Activated CD4-positive, alpha-beta T cell treated with anti-CD3 and anti-CD28 coated beads, Interleukin-2, amount 50 U/mL, for 4 hours (primary cell): ENCODE data around the gene SYNPO2.
"Not testable (repeated sequence)": the region's sequence is repeated elsewhere in the genome, so short reads cannot be mapped to it uniquely, and the experiment has no call there.

Experiments used
- DNase-seq, 2 experiments: peaks; one replicate each; pipeline ENCODE4 v3.0.0-alpha.2; 2020

Gene SYNPO2

DNA sequence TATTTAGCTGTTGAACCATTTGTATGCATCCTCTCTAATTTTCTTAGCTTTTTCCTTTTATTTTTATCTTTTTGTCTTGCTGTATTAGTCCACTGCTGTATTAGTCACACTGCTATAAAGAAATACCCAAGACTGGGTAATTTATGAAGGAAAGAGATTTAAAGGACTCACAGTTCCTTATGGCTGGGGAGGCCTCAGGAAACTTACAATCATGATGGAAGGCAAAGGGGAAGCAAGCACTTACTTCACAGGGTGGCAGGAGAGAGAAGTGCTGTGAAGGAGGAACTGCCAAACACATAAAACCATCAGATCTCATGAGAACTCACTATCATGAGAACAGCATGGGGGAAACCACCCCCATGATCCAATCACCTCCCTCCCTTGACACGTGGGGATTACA is 114.3 kb downstream of the SYNPO2 start:
- not testable (repeated sequence) for DNase-seq

DNA sequence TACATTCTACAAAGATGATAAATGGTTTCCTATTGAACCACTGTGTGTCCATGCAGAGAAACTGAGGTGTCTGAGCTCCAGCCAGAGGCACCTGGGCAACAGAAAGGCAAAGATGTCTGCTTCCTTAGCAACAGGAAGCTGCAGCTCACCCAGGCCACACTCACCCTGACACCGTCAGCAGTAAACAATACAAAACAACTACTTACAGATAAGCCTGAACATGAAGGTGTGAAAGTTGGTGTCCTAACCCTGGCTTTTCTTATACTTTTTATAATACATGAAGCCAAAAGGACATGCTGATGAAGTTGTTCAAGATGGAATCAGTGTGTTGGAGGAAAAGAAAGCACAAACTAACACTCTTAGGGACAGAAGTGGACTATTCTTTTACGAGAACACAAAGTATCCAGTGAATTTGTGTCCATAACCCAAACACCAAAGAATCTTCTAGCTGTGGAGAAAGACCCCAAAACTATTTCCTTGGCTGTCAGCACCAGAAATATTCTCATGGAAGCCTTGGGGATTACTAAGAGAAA is 117.3 kb downstream of the SYNPO2 start:
- no peak for DNase-seq

DNA sequence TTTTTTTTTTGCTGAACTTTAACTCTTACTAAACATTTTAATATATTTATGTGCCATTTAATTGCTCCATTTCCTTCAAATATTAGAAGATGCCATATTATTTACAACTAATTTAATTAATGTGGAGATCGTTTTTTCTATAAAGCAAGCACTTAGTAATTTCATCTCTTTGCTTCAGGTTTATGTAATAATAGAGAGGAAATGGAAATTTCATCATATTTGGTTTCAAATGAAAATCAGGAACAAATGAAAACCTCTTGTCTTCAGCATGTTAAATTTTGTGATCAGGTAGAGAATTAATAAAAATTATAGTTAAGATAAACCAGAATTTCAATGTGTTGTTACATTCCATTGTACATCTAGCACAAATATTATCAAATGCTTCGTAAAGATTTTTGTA is 120.1 kb downstream of the SYNPO2 start:
- no peak for DNase-seq

DNA sequence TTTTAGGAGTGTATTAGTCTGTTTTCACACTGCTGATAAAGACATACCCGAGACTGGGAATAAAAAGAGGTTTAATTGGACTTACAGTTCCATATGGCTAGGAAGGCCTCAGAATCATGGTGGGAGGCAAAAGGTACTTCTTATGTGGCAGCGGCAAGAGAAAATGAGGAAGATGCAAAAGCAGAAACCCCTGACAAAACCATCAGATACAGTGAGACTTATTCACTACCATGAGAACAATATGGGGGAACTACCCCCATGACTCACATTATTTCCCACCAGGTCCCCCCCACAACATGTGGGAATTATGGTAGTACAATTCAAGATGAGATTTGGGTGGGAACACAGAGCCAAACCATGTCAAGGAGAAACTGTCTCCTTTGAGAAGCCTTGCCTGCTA is 121.6 kb downstream of the SYNPO2 start:
- not testable (repeated sequence) for DNase-seq

DNA sequence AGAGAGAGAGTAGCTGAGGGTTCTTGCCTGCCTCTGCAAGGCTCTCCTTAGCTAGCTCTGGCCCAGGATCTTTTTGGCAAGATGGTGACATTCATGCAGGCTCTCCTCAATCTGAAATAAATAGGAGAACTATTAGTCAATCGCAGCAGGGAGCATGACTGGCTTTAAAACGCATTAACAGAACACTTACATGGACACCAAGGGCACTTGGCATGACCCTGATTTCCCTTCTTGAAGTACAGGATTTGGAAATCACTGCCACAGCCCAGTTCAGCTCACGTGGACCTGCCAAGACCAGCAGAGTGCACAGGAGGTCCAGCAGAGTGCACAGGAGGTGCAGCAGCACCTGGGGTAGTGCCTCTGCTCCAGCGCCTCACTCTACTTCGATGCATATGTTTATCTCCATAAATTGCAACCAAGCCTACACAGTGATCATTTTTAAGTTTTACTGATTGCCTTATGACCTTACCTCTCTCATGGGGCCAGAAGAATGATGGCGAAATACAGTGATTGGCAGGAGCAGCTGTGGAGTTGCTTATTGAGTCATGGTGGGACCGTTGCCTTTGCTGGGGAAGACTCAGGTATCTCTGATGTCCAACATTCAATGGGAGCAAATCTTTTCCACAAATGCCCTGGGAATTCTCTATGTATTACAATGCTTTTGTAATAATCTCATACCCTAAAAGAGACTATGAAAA is 122.4 kb downstream of the SYNPO2 start:
- no peak for DNase-seq

DNA sequence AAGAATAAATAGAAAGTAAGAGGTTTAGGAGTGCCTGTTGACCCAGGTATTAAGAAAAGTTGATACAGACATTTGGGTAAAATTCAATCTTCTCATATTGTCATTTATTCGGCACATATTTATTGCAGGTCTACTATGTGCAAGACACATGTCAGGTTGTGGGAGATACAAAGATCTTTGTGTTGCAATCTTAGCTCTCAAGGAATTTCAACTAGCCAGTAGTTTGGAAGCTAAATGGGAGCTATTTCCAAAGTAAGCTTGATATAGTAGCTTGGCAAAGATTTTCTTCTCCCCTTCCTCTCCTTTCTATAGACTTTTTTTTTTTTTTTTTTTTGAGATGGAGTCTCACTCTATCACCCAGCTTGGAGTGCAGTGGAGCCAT is 122.9 kb downstream of the SYNPO2 start:
- no peak for DNase-seq

DNA sequence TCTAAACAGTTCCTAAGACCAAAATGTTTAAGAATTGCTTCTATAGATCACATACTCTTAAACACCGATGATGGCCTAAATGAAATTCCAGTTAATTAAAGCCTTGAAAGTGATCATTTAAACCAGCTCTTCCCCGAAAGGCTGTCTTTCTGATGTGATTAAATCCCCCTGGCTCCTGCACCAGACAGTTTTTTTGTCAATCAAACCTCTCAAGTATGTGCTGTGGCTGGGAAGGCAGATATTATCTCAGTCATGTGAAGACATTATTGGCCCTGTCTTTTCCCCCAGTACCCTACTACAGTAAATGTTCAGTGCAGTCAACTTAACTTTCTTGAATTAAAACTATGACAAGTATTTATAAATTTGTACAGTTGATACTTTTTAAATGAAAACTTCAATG is 126.0 kb downstream of the SYNPO2 start:
- no peak for DNase-seq

DNA sequence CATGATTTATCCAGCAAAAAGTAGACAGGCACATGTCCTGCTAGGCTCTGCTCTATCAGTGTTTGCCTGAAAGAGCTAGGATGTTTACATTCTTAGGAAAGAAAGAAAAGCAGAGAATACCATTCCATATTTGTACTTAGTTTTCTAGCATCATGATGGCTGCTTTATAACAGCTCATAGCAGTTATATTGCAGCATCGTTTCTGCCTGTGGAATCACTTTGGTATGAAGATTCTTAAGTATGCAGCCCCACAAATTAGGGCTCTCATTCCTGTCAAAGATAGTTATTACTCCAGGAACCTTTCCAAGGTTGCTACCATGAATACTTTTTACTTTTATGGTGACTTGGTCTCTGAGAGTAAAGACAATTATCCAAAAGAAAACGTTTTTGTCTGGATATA is 128.0 kb downstream of the SYNPO2 start:
- DNase-seq: no peak

DNA sequence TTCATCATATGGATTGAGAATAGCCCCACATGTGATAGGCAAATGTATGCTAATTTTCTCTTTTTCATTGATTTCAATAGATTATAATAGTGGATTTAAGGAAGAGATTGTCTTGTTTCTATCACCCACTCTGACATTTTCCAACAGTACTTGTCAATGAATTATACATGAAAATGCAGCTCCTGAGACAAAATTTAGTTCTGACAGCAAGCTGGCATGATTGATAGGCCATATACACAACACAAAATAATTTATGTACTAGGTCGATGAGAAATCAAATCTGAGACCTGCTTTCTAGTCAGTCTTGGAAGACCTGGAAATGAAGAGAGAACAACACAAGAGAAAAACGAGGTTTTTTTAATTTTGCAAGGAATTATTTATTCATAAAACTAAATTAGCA is 129.0 kb downstream of the SYNPO2 start:
- no peak for DNase-seq

DNA sequence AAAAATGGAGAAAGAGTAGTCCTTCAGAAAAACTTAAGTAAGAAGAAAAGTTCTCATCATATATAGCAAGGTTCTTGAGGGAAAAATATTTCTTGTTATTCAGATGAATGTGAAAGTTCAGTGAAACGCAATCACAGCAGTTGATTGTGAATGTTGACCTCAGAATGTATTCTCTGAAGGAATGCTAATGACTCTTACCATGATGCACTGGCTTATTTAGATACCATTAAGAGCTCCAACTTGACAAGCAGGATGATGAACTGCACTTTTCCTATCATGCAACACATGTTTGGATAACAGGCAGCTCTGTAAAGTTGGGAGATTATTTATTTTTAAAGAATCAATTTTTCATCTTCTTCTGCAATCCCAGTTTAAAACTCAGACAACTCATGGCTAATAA is 131.5 kb downstream of the SYNPO2 start:
- no peak for DNase-seq

DNA sequence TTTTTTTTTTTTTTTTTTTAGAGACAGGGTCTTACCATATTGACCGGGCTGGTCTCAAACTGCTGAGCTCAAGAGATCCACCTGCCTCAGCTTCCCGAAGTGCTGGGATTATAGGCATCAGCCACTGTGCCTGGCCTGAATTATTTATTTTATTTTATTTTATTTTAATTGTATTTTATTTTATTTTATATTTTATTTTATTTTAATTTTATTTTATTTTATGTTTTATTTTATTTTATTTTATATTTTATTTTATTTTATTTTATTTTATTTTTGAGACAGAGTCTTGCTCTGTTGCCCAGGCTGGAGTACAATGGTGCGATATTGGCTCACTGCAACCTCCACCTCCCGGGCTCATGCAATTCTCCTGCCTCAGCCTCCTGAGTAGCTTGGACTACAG is 133.9 kb downstream of the SYNPO2 start:
- DNase-seq: not testable (repeated sequence)

DNA sequence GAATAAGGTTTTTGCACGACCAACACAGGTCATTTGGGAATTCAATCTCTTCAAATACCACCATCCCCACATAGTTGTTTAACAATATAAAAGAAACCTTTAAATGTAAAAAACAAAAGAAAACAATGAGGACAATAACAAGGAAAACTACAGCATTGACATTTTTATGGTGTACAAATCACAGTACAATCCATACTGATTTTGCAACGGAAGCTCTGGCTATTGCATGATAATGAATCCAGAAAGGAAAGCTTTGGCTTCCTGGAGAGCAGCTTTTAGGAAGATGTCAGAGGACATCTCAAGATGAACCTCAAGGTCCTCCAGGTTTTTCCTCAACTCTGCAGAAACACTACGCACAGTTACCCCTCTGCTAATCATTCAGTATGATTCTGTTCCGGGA is 135.4 kb downstream of the SYNPO2 start:
- DNase-seq: no peak

DNA sequence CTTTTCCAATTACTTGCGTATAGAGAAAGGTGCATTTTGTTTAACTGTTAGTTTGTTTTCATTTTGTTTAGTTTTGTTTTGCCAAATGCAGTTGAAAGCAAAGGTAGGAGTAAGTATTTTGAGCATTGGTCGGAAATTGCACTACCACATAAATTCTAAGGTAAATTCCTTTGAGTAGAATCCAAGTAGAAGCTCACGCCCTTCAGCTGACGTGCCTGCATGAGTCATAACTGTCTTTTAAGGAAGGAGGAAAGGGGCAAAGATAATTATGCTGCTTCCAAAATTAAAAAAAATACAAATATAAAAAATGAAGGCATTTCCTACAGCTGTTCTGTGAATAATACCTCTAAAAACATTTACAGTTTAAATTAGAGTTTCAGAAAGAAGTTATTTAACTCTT is 136.8 kb downstream of the SYNPO2 start:
- DNase-seq: no peak

DNA sequence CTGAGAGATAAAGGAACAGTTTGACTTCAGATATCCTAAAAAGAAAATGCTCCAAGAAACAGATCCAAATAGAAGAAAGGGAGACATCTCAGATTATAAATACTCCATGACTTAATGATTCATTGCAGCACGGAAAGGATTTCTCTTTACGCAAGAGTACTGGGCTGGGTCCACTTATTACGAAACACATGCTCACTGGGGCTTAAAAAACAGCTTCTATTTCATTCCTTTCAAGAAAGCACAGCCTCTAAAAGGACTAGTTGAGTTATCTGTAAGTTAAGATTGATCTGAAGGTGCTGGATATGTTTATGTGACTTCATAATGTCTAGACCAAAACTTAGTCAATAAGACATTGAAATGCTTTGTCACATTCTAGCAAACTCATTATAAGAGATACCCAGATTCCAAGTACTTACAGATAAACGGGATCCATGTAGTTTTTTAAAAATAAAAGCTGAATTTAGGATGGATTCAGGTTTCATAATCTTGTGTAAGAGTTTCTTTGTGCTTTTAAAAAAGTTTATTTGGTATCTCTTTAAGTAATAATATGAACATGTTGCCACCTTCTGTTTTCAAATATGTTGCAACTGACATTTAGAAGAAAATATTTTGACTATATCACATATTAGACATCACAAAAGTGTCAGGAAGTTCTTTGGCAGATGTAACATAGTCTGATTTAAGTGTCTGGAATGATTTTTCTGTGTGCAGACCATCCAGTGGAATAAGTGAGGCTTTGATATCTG is 137.4 kb downstream of the SYNPO2 start:
- no peak for DNase-seq

DNA sequence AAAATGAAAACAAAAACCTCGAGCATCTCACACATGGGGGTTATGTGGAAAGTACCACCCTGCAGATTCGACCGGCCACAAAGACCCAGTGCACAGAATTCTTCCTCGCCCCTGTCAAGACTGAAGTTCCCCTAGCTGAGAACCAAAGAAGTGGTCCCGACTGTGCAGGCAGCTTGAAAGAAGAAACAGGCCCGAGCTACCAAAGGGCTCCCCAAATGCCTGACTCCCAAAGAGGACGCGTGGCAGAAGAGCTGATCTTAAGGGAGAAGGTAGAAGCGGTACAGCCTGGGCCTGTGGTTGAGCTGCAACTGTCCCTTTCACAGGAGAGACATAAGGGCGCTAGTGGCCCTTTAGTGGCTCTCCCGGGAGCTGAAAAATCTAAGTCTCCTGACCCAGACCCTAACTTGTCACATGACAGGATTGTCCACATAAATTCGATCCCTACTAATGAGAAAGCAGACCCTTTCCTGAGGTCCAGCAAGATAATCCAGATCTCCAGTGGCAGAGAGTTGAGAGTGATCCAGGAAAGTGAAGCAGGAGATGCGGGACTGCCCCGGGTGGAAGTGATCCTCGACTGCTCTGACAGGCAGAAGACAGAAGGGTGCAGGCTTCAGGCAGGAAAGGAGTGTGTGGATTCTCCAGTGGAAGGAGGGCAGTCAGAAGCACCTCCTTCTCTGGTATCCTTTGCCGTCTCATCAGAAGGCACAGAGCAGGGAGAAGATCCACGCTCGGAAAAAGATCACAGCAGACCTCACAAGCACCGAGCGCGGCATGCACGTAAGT is 138.2 kb downstream of the SYNPO2 start:
- no peak for DNase-seq

DNA sequence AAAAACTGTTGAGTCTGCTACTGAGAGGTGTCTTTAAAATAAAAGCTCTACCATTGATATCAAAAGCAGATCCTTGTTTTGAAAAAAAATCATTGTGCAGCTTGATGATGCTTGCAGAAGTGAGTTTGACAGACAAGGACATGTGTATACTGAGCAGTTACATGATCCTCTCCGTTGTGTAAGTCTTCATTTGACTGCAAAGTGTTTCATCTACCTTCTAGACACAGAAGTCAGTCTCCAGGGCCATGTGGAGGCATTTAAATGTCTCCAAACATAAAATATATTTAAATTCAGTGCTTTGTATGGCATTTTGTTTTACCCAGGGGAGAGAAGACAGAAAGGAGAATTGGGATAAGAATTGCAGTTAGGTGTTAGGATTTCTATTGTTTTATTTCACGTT is 139.2 kb downstream of the SYNPO2 start:
- no peak for DNase-seq

DNA sequence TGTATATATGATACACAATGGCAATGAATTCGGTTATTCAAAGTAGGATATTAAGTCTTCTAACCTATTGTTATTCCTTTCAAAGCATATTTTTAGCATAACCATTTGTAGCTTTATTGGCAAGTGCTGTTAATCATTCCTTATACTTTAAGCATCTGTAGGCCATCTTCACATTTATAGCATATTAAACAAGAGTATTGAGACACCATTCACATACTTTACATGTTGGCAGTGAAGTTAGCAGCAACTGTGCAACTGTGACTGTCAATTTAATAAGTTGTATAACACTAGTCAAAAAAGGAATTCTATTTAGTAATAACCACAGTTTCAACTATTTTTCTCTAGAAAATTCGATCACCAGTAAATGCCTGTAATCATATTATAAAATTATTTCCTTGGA is 139.6 kb downstream of the SYNPO2 start:
- no peak for DNase-seq

DNA sequence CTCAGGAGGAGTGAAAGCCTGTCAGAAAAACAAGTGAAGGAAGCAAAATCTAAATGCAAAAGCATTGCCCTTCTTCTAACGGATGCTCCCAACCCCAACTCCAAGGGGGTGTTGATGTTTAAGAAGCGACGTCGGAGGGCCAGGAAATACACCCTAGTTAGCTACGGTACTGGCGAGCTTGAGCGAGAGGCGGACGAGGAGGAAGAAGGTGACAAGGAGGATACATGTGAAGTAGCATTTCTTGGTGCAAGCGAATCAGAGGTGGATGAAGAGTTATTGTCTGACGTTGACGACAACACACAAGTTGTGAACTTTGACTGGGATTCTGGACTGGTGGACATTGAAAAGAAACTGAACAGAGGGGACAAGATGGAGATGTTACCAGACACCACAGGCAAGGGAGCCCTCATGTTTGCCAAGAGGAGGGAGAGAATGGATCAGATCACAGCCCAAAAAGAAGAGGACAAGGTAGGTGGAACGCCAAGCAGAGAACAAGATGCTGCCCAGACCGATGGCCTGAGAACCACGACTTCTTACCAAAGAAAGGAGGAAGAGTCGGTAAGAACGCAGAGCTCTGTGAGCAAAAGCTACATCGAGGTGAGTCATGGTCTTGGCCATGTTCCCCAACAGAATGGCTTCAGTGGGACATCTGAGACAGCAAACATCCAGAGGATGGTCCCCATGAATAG is 141.3 kb downstream of the SYNPO2 start:
- no peak for DNase-seq

DNA sequence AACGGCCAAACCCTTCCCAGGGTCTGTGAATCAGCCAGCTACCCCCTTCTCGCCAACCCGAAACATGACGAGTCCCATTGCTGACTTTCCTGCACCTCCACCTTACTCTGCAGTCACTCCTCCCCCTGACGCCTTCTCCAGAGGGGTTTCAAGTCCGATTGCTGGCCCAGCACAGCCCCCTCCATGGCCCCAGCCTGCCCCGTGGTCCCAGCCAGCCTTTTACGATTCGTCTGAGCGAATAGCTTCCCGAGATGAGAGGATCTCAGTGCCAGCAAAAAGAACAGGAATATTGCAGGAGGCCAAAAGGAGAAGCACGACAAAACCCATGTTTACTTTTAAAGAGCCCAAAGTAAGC is 141.9 kb downstream of the SYNPO2 start:
- no peak for DNase-seq

DNA sequence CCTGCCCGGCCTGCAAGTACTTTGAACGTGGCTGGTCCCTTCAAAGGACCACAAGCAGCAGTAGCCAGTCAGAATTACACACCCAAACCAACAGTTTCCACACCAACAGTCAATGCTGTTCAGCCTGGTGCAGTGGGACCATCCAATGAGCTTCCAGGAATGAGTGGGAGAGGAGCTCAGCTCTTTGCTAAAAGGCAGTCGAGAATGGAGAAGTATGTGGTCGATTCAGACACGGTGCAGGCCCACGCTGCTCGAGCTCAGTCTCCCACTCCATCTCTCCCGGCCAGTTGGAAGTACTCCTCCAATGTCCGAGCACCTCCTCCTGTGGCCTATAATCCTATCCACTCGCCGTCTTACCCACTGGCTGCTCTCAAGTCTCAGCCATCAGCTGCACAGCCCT is 142.6 kb downstream of the SYNPO2 start:
- no peak for DNase-seq

DNA sequence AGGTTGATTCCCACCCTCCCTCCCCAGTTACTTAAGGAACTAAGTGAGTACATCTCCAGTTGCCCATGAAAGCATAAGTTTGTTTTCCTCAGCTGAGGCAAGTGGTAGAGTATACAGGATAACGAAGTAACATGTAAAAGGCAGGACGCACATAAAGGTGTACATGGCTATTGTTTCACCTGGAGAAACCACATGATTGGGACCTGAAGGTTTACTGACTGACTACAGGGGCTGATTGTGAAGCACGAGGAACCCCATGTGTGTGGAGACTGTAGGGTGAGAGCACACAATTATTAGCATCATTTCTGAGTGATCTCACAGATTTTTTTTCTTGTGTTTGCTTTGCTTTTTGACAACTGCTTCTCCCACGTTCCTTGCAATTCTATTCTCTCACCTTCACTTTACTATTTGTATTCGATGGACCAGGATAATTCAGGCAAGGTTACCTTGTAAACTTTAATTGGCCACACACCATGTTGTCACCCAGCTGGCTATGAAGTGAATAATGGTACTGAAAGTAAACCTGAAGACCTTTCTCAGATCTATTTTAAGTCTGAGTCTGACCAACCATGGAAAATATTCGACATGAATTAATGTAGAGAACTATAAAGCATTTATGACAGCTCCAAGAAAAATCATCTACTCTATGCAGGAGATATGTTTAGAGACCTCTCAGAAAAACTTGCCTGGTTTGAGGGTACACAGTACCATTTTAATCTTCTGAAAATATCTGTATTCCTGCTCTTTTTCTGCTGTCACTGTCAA is 144.4 kb downstream of the SYNPO2 start:
- DNase-seq: no peak

DNA sequence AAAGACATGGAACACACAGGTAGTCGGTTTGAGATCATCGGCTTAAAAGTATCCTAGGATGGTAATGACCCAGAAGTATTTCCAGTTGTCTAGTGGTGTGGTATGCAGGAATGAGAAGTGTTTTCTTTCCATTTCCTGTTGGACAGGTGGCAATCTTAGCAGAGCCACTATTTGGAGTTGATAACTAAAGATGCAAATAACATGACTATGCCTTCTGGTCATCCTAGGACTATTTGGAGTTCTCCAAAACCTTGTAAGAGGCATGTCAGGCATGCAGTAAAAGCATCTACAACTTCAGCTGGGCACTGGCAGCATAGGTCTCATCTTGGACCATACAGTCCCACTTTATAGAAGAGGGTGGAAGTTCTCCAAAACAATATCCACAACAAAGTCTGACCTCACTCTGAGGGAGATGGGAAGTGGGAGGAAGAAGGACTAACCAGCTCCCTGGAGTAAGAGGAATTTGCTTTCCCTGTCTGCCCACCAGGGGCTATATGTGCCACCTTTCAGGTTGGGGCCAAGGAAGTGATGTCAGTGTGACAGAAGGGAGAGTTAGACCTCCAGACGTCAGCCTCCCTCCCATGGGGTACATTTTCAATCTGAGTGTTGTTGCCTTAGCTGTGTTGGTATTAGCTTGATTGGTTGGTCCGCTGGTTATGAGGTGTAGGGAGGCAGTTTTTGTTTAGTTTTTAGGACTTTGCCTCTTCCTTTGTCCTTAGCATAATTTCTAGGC is 145.8 kb downstream of the SYNPO2 start:
- no peak for DNase-seq
